Measurements from ENCODE around the gene FBXO33.

GRCh38 chr14:39370415-39370814, 61.8 kb downstream of the FBXO33 start:
- no peak for TF ChIP-seq CTCF (IDR thresholded peaks at IDR 0.05)
- TF ChIP-seq POLR2A (IDR thresholded peaks at IDR 0.05) = no peak

All from thyroid gland (tissue), 4 donors.